ENCODE data around the gene BEAN1.

GRCh38 chr16:66486199-66486772, 59.2 kb downstream of the BEAN1 start:
- TF ChIP-seq EP300 (IDR thresholded peaks at IDR 0.05; ENCODE audit: low read depth) = no peak
- no peak for TF ChIP-seq CTCF (IDR thresholded peaks at IDR 0.05)
- TF ChIP-seq POLR2A (IDR thresholded peaks at IDR 0.05) = no peak

Data from transverse colon (tissue), 3 donors.